Embryonic facial prominence (tissue), 1 donor: Measurements from ENCODE around the gene CRACR2A.

Experiments used
- DNase-seq: peaks from one replicate; pipeline ENCODE4 v3.0.0-alpha.2; 2016; ENCODE audit errors: extremely low spot score

Gene CRACR2A, protein sequence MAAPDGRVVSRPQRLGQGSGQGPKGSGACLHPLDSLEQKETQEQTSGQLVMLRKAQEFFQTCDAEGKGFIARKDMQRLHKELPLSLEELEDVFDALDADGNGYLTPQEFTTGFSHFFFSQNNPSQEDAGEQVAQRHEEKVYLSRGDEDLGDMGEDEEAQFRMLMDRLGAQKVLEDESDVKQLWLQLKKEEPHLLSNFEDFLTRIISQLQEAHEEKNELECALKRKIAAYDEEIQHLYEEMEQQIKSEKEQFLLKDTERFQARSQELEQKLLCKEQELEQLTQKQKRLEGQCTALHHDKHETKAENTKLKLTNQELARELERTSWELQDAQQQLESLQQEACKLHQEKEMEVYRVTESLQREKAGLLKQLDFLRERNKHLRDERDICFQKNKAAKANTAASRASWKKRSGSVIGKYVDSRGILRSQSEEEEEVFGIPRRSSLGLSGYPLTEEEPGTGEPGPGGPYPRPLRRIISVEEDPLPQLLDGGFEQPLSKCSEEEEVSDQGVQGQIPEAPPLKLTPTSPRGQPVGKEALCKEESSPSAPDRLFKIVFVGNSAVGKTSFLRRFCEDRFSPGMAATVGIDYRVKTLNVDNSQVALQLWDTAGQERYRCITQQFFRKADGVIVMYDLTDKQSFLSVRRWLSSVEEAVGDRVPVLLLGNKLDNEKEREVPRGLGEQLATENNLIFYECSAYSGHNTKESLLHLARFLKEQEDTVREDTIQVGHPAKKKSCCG

DNA sequence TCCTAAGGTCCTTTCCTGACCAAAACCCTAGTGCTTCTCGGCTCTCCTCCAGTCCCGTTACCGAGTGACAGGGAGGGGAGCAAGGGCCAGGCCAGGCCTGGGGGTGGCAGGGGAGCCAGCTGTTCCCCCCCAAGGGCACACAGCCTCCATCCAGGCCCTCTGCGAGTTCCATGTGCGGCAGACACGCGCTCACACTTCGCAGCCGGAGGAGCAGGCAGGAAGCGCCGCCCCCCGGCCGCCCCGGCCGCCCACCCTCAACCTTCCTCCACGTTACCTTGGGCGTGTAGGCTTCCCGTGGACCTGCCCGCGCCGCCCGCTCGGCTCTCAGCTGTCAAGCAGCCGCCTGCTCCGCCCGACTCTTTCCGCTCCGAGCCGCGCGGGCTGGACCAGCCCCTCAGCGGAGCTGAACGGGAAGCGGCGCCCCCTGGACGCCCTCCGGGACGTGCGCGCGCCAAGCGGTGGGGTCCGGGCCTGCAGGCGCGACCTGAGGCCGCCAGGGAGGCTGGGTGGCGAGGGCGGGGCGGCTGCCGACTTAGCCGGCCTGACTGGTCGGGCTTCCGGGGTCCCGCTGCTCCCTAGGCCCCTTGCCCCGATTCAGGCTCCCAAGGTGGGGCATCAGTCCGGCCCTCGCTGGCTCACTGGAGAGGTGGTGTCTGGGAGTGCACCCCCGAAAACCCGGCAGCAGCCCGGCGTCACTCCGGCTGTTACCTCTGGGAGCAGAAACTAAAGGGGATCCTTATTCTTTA is at the start of gene CRACR2A:
Gene CRACR2A (minus strand): TSS at position 369 of the 746 bp plus-strand sequence. CDS start 56,110 bp downstream, outside the sequence.
- DNase-seq: no peak

DNA sequence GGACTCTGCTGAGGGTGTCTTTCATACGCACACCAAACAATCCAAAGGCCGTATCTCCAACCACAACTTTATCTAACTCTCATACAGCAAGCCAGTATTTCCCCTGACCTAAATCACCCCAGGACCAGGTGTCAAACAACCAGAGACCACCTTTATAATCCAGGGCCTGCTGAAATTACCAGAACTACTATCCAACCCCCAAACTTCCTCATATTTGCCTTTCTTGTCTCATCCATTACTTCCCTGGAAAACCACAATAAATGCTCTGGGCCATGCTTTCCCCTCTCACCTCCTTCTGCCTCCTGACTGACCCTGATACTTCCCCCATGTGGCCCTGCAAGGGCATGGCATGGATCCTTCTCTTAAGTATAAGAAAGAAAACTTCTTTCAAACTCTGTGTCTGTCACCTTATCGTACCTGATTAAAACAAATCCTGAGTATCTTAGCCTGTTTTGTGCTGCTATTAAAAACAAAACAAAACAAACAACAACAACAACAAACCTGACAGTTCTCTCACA is 44.7 kb upstream of the CRACR2A start:
- DNase-seq: no peak

DNA sequence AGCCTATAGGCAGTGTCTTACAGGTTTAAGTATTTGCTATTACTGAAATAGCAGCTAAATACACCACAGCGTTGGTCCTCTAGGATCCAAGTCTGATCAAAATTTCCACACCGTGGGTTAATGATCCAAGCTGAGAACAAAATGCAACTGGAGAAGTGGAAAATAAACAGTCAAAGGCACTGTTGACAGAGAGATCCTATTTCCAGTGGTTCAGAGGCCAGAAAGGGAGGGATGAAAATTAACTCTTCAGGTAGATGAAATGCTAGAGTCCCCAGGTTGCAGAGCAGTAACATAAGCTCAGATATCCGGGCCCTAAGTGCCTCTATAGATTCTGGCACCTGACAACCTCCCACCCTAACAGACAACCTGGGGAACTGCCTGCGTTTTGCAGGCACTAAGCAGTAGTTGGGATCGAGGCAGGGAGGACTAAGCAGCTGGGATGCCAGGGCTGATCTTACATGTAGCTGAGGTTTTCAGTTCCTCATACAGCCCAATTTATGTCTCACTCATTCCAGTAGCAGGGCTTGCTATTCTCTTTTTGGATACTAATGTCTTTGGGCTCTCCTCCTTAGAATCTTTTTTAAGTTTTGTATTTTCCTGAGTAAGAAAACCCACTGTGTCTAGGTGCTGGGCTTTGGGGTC is 42.7 kb upstream of the CRACR2A start:
- DNase-seq: no peak

DNA sequence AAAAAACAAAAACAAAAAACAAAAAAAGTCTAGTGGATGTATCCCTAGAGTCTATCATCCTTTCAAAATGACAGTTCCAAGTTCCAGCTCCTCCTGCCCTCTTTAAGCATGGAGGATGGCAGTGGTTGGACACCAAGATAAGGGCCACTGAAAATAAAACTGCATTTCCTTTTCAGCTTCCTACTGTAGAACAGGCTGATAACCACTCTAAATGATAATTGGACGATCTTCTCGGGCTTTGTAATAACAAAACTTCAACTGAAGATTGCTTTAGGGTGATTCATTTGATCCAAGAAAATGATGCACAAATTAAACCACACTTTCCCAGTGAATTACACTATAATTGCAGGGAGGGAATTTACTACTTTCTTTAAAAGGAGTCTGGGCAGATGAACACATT is 42.2 kb upstream of the CRACR2A start:
- no peak for DNase-seq

DNA sequence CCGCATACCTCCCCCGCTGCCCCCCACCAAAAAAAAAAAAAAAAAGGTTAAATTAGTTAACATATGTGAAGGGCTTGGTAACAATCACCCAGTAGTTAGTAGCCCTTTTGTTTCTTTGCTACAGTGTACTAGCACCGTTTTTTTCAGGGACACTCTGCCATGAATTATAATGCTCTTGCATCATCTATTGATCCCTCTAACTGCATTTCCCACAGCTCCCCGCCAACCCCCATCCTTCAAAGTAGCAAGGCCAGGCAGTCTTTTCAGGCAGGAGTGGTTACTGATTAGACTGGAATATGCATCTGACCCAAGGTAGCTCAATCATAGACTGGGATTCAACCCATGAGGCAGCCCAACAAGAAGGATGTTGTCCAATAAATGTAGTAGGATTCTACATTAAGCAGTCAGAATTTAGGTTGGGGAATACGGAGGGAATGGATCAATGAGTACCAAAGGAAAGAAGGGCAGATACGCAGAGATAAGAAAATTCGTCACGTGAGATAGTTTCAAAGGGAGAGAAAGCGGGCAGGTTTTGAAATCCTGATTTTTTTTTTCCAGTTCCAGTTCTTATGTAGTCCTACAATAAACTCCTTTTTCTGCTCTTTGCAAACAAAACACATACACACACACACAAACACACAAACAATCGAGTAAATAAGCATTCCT is 39.8 kb upstream of the CRACR2A start:
- no peak for DNase-seq

DNA sequence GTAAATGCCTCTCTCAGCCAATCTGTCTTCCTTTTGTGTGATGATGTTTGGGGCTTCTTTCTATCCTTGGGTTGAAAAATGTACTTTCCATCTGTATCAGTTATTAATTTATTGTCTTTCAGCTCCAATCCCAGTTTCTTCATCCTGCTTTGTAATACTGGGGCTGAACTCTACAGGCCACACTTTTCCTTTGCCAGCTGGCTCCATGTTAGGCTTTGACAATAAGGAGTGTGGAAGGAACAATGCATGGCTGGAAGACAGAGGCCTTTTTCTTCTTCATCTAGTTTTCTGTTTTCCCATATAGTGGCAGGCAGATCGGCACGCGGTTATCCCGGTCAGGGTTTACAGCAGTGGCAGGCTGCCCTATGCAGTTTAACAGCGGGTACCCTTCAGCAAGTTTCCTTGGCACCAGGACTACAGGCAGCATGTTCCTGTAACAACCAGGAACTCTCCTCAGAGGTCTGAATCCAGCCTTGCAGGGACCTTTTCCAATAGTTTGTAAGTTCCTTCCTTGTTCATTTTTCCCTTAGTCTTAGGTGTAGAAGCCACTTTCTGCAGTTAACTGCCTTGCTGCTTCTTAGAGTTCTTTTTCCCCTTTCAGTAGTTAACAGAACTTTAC is 38.5 kb upstream of the CRACR2A start:
- DNase-seq: no peak

DNA sequence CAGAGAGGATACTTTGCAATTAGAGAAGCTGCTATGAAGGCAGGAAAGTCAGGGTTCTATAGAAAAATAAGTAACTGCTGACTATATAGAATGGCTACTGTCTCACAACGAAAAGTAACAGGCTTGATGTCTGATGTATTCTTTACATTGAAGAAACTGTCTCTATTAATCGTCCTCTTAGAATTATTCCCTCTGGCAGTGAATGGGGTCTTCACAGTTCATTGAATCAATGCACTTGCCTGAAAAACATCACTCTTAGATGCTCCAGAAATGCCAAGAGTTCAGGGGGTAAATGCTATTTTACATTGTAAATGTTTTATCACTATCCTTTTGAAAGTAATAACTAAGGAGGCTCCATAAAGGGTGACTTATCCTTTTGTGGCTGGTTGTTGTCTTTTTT is 37.7 kb upstream of the CRACR2A start:
- no peak for DNase-seq

DNA sequence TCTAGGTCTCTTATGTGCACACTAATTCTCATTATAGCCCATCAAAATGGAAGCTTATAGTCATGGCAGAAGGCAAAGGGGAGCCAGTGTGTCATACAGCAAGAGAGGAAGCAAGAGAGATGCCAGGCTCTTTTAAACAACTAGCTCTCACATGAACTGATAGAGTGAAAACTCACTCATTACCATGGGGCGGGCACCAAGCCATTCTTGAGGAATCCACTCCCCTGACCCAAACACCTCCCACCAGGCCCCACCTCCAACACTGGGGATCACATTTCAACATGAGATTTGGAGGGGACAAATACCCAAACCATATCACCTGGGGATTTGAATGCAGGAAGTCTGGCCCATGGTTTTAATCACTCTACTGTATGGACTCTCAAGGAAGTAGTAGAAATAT is 36.9 kb upstream of the CRACR2A start:
- no peak for DNase-seq

DNA sequence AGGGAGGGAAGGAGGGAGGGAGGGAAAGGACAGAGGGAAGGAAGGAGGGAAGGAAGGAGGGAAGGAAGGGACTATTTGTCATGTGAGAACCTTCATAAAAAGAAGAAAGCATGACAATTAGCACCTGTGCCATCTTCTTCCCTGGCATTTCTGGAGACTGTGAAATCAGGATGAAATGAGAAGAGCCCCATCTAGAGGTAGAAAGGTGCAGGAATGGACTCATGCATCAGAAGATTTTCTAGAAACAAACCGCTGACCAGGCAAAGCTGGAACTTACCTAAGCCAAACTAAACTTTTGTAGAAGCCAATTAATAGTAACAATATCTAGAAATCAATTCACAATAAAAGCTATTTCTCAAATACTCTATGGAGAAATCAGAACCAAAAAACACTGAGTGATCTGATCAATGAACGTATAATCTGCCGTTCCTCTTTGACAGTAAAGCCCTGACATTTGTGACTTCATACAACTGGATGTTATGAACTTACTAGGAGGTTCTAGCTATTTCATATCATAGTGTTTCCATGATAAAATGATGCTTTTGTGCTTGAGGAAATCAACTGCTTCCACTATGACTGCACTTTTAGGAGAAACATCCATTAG is 24.4 kb upstream of the CRACR2A start:
- DNase-seq: no peak

DNA sequence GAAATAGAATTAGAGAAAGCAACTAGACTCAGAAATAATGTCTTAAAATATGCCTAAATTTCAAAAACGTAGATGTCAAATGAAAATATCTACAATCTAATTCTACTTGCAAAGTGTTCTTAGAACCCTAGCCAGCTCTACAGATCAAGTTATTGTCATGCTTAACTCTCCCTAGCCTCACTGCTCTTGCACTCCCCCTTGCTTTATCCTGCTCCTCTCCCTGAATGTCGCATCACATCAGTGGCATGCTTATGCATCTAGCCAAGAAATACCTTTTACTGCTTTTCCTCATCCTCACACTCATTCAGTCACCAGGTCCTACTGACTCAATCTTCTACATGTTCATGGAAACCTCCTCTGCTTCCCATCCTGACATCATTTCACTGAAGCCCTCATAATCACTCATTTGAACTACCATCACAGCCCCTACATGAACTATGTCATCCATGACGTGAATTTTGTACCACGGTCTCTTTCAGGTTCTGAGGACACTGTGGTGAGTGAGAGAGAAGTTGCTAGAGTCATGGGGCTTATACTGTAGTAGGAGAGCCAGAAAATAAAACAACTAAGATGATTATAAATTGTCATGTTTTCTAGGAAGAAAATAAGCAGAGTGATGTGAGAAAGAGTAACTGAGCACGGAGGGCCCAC is 22.6 kb upstream of the CRACR2A start:
- DNase-seq: no peak

DNA sequence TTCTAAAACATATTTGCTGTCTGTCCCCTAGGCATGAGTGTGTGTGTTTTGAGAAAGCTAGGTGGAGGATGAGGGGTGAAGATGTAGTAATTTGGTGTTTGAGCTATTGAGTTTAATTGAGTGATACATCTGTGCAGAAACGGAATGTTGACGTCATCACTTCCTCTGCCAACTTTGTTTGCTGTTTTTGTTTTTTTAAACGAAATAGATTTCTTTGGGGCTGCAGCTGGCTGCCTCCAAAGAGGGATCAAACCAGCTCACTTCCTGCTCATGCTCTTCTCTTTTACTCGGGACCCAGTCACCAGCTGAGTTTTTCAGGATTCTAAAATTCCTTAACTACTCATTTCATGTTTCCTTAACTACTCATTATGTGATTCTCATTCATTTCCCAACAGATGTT is 19.5 kb upstream of the CRACR2A start:
- no peak for DNase-seq

DNA sequence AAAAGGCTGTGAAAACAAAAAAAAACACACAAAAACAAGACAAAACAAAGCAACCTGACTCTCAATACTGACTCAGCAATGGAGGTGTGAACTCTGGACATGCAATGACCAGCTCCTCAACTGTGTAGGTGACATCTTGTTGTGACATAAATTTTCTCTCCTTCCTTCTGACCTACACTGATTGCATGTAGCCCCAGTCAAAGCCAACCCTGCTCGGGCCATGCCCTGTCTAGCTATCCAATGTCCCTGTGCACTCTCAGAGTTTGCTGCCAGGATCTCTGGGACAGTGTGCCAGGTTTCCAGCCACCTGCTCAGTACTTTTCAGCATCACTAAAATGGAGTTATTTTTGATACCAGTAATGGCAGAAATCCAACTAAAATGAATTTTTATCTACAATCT is 18.9 kb upstream of the CRACR2A start:
- DNase-seq: no peak

DNA sequence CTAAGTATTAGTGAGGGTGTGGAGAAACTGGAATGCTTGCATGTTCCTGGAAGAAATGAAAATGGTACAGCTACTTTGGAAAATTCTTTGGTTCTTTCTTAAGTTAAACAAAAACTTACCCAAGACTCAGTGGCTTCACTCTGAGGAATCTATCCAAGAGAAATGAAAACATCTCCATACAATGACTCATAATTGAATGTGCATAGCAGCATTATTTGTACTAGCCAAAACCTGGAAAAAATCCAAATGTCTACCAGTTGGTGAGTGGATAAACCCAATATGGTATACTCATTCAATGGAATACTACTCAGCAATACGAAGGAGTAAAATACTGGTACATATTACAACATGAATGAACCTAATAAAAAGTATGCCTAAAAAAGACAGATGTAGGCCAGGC is 18.0 kb upstream of the CRACR2A start:
- DNase-seq: no peak

DNA sequence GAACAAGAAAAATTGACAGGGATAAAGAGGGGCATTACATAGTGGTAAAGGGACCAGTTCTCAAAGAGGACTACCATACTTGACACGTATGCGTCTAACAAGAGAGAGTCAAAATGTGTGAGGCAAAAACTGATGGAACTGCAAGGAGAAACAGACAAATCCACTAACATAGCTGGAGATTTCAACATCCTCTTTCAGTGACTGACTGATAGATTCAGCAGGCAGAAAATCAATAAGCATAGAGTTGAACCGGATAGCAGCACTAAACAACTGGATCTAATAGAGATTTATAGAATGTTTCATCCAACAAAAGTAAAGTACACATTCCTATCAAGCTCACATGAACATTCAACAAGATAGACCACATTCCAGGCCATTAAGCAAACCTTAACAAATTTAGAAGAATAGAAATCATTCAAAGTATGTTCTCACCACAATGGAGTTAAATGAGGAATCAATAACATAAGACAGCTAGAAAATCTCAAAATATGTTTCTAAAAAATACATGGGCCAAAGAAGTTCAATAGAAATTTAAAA is 16.1 kb upstream of the CRACR2A start:
- DNase-seq: no peak

DNA sequence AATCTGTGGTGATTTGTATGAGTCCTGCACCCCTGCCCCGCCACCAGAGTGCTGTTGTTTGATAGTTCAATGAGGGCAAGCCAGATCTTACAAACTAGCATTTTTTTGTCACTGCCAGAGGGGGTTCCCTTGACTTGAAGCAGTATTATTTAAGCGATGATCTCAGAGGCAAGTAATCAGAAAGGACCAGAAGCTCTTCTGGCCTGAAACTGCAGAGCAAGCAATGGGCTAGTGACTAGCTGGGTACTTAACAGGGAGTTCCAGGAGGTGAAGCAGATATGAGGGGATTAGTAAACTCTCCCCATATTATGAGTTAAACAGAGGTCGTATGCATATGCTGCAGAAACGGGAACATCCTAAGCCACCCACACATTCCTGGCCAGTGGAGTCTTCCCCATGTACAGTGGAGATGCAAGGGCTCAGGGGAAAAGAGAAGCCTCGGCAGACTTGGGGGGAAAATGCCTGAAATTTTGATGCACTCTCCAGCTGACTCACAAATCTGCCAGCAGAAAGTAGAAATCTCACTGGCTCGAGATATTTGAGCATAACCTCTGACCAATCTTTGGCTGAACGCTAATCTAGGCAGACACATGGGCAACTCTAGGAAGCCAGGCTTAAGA is 8.3 kb upstream of the CRACR2A start:
- no peak for DNase-seq

DNA sequence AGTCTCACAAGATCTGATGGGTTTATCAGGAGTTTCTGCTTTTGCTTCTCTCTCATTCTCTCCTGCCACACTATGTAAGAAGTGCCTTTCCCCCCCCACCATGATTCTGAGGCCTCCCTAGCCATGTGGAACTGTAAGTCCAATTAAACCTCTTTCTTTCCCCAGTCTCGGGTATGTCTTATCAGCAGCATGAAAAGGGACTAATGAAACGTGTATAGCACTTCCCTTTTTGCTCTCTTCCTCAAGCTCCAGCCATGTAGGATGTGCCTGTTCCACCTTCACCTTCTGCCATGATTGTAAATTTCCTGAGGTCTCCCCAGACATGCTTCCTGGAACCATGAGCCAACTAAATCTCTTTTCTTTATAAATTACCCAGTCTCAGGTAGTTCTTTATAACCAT is 7.0 kb upstream of the CRACR2A start:
- no peak for DNase-seq

DNA sequence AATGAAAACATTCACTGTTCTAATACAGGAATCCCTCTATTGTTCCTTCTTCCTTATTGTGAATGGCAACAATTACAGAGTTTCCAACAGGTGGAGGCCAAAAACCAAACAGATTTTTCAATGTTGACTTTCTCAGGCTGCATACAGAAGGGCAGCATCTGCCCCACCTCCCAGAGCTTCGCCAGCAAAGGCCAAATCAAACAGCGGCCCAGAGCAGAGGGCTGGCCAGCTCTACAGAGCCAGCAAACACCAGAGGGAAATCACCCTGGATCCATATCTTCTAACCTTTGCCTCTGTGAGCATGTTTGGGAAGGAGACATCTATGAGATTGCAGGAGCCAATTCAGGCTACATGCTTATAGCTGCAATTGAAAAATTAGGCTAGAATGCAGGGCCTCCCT is 4.4 kb upstream of the CRACR2A start:
- DNase-seq: no peak

DNA sequence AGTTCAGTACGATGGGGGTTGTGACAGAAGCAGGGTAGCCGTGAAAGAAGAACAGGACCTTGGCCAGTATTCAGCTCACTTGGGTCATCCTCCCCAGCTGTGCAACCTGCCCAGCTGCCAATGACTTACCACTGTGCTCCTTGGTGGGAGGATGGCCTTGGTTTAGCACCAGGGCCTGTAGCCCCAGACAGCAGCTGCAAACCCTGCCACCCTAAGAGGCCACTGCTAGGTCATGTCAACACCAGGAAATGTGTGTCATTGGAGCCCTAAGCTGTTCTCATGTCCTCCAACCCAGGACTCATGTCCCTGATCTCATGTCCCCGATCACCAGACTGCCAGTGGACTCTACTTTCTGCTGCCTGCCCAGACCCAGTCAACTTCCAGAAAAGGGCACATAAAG is 3.0 kb upstream of the CRACR2A start:
- DNase-seq: no peak
